ENCODE data around the gene FRMD1. TPM values are rescaled to one million over a fixed set of nuclear protein-coding genes. Genes with fewer than 3 reads are reported as not detected.

FRMD1 gene
- total and polyA plus RNA-seq, 2 donors (not counting 3 experiments of a cell fraction or from before 2014, with no cell fraction given) = not detected

DNA sequence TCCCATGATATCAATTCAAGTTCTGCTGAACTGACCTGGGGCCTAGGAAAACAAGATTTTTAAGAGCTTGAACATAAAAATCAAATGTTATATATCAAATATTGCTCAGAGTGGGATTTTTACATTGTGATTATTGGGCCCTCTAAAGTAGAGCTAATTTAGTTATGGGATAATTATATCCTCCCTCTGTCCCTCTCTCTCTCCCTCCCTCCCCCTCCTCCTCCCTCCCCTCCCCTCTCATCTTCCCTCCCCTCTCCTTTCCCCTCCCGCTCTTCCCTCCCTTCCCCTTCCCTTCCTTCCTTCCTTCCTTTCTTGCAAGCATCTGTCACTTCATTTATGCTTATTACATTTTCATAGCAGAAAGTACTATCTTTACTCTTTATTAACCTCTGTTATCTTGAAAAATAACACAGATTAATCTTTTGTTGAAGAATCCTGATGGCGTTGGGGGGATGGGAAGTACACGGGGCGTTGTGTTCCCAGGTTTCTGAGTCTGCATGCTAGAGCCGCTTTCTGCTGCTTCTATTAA, 48.7 kb downstream of the FRMD1 start:
- DNase-seq (ENCODE audit: low read depth, low spot score) (no peak), FAIRE-seq (no peak)
- Histone ChIP-seq H3K9me1 (replicated peaks; ENCODE audit: control insufficient read depth, extremely low read depth, insufficient read depth, low read length) (no peaks in the 10 kb centered on the region), H3K9ac (replicated peaks; ENCODE audit: extremely low read depth, insufficient read depth, low read length) (no peak overlapping the region), H3K4me2 (ENCODE audit: insufficient read depth, low read length) (no peak overlapping the region), H4K20me1 (replicated peaks; ENCODE audit: control insufficient read depth, extremely low read depth, insufficient read depth, low read length) (no peaks in the 10 kb centered on the region), H3K27ac (ENCODE audit: insufficient read depth, low read depth, low read length) (no peak overlapping the region), H3K4me3 (replicated peaks in 1 of 3; ENCODE audit: insufficient read depth in 1 of 3, low read depth in 1 of 3, low read length in 3 of 3) (no peak overlapping the region), H3K9me3 (replicated peaks; ENCODE audit: control insufficient read depth, insufficient read depth, low read length) (no peaks in the 10 kb centered on the region), H2AFZ (ENCODE audit: low read depth, low read length) (no peak overlapping the region), H3K4me1 (ENCODE audit: control insufficient read depth, extremely low read depth, insufficient read depth, low read length) (peaks cover 14% of the 10 kb centered on the region), H3K36me3 (ENCODE audit: control insufficient read depth in 2 of 2, extremely low read depth in 1 of 2, insufficient read depth in 2 of 2, low read length in 2 of 2) (no peaks in the 10 kb centered on the region), H3K79me2 (ENCODE audit: control insufficient read depth, insufficient read depth, low read length) (no peaks in the 10 kb centered on the region), H3K27me3 (ENCODE audit: control insufficient read depth in 2 of 2, insufficient read depth in 2 of 2, low read length in 2 of 2) (no peaks in the 10 kb centered on the region)
- CTCF ChIA-PET = no interaction called here
- intact Hi-C loops (cut with micrococcal nuclease) (loop anchor here (10.0 kb wide), 1 partner anchor 205 kb away; the partner anchor contains the start of gene AFDN), dilution Hi-C loops (cut with MboI; ENCODE audit: extremely low pct_ligation_motif_present, low sequenced_read_pairs) (no loop called here)
- POLR2A ChIA-PET = no interaction called here
- no TSS peak for BruUV-seq (replicated peaks)
- no peak for TF ChIP-seq EZH2 (IDR thresholded peaks at IDR 0.05; ENCODE audit: borderline replicate concordance, low read depth, low read length, severe bottlenecking)
- no peak for TF ChIP-seq MYC (IDR thresholded peaks at IDR 0.05; ENCODE audit: low read depth, low read length)
- TF ChIP-seq, protein P1, sequence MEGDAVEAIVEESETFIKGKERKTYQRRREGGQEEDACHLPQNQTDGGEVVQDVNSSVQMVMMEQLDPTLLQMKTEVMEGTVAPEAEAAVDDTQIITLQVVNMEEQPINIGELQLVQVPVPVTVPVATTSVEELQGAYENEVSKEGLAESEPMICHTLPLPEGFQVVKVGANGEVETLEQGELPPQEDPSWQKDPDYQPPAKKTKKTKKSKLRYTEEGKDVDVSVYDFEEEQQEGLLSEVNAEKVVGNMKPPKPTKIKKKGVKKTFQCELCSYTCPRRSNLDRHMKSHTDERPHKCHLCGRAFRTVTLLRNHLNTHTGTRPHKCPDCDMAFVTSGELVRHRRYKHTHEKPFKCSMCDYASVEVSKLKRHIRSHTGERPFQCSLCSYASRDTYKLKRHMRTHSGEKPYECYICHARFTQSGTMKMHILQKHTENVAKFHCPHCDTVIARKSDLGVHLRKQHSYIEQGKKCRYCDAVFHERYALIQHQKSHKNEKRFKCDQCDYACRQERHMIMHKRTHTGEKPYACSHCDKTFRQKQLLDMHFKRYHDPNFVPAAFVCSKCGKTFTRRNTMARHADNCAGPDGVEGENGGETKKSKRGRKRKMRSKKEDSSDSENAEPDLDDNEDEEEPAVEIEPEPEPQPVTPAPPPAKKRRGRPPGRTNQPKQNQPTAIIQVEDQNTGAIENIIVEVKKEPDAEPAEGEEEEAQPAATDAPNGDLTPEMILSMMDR (IDR thresholded peaks at IDR 0.05; ENCODE audit: extremely low read depth in 1 of 2, insufficient read depth in 1 of 2, low read depth in 1 of 2, low read length in 2 of 2) = no peak
- no peak for TF ChIP-seq JUN (IDR thresholded peaks at IDR 0.05; ENCODE audit: borderline replicate concordance, insufficient read depth, insufficient read length, low read depth)
- TF ChIP-seq POLR2AphosphoS5 (IDR thresholded peaks at IDR 0.05; ENCODE audit: insufficient read depth, low read depth, low read length) = no peak
- no peak for TF ChIP-seq FOS (IDR thresholded peaks at IDR 0.05; ENCODE audit: borderline replicate concordance, insufficient read depth, low read length)
